ENCODE results near the gene GGT7.
"Not testable (repeated sequence)": the region's sequence is repeated elsewhere in the genome, so short reads cannot be mapped to it uniquely, and the experiment has no call there.

The GGT7 gene

DNA sequence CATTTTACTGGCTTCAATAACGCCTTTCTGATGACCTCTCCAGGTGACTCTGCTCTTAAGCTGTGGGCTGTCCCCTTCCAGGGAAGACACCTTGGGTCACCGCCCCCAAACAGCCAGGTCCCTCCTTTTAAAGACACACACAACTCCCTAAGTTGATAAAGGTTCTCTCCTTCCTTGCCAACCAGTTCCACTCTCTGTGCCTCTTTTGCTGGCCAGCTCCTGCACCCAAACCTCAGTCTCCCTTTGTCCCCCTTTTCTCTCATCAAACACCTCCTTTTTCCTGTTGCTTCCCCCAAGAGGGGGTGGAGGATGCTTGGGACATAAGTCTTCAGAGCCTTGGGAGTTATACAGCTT is 48.2 kb downstream of the GGT7 start:
- Histone ChIP-seq H3K36me3 (ENCODE audit: control insufficient read depth in 2 of 2, insufficient read depth in 2 of 2, low read length in 2 of 2) (no peaks in the 10 kb centered on the region), H3K4me3 (ENCODE audit: low read length in 2 of 2) (peak overlapping the region; percentile 77 to 99), H3K27me3 (ENCODE audit: control insufficient read depth in 2 of 2, insufficient read depth in 2 of 2, low read length in 2 of 2) (no peaks in the 10 kb centered on the region), H3K27ac (ENCODE audit: low read depth in 2 of 2, low read length in 2 of 2) (peak overlapping the region; percentile 86 to 88), H3K9ac (ENCODE audit: low read depth in 1 of 2, low read length in 2 of 2) (peak overlapping the region; percentile 82 to 87), H3K4me1 (ENCODE audit: control insufficient read depth in 2 of 2, insufficient read depth in 2 of 2, low read length in 2 of 2) (peaks cover 4 to 12% of the 10 kb centered on the region in 2 donors), H3K9me3 (ENCODE audit: control insufficient read depth in 2 of 2, low read length in 2 of 2) (no peaks in the 10 kb centered on the region)

DNA sequence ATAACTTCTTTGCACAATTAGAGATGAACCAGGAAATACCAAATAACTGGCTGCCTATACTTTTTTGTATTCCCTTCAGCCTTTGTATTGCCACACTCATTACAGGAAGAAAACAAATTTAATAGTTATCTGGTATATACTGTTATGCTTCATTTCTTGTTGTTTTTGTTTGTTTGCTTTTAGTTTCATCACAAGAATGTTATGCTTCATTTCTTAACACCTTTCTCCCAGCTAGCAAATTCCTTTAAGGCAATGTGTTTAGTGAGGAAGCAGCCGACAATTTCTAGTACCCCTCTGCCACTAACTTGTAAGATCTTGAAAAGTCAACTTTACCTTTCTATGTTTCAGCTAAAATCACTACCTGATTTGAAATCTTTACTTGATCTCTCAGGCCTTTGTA is 48.6 kb downstream of the GGT7 start:
- H3K27me3 ChIP-seq (ENCODE audit: control insufficient read depth in 2 of 2, insufficient read depth in 2 of 2, low read length in 2 of 2), result no peaks in the 10 kb centered on the region
- H3K36me3 ChIP-seq (ENCODE audit: control insufficient read depth in 2 of 2, insufficient read depth in 2 of 2, low read length in 2 of 2), result no peaks in the 10 kb centered on the region
- peak overlapping the region; percentile 86 to 88 for H3K27ac ChIP-seq (ENCODE audit: low read depth in 2 of 2, low read length in 2 of 2)
- peak overlapping the region; percentile 31 to 99 for H3K4me3 ChIP-seq (ENCODE audit: low read length in 2 of 2)
- H3K9me3 ChIP-seq (ENCODE audit: control insufficient read depth in 2 of 2, low read length in 2 of 2), result no peaks in the 10 kb centered on the region
- H3K9ac ChIP-seq (ENCODE audit: low read depth in 1 of 2, low read length in 2 of 2), result peak overlapping the region; percentile 82 to 87
- H3K4me1 ChIP-seq (ENCODE audit: control insufficient read depth in 2 of 2, insufficient read depth in 2 of 2, low read length in 2 of 2), result peaks cover 4 to 12% of the 10 kb centered on the region in 2 donors

DNA sequence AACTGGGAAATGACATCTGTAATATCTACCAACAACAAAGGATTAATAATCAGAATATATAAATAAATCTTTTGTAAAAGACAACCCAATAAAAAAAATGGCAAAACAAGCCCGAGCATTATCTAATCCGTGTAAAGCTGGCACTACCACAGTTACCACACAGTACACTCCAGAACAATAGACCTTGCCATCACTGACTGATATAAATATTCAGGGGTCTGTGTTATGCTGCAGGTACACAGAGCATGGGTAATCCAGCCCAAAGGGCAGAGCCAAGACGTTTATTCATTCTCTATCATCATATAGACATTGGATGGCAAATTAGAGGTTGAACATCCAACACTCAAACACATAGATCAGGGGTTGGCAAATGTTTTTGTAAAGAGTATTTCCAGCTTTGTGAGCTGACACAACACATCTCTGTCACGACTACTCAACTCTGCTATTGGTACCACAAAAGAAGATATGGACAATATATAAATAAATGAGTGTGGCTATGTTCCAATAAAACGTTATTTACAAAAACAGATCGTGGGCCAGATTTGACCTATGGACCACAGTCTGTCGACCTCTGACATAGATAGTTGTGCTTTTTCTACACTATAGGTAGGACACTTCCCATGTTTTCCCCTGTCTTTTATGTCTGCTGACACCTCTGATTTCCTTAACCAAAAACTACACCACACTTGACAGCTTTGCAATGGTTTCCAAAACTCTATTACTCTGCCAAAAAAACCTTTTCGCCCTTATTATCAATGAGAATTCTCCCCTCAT is 51.7 kb downstream of the GGT7 start:
- Histone ChIP-seq H3K4me1 (ENCODE audit: control insufficient read depth in 2 of 2, insufficient read depth in 2 of 2, low read length in 2 of 2) (peaks cover 4 to 11% of the 10 kb centered on the region in 2 donors), H3K9me3 (ENCODE audit: control insufficient read depth in 2 of 2, low read length in 2 of 2) (no peaks in the 10 kb centered on the region), H3K27ac (ENCODE audit: low read depth in 2 of 2, low read length in 2 of 2) (no peak overlapping the region), H3K27me3 (ENCODE audit: control insufficient read depth in 2 of 2, insufficient read depth in 2 of 2, low read length in 2 of 2) (no peaks in the 10 kb centered on the region), H3K9ac (ENCODE audit: low read depth in 1 of 2, low read length in 2 of 2) (no peak overlapping the region), H3K36me3 (ENCODE audit: control insufficient read depth in 2 of 2, insufficient read depth in 2 of 2, low read length in 2 of 2) (no peaks in the 10 kb centered on the region), H3K4me3 (ENCODE audit: low read length in 2 of 2) (no peak overlapping the region)

DNA sequence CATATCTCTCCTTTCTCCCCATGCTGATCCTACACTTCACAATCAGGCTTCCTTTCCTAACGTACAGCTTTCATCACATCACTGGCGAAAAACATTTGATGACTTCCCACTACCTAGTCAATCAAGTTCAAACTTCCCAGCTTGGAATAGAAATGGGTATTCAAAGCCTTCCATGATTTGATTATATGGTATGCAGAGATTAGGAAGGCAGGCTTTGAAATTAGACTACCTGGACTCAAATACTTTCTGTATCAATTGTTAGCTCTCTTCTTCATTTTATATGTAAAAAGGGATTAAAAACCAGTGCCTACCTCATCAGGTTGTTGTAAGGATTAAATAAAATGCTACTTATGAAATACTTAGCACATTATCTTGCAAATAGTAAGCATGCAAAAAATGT is 54.9 kb downstream of the GGT7 start:
- Histone ChIP-seq H3K36me3 (ENCODE audit: control insufficient read depth in 2 of 2, insufficient read depth in 2 of 2, low read length in 2 of 2) (no peaks in the 10 kb centered on the region), H3K4me1 (ENCODE audit: control insufficient read depth in 2 of 2, insufficient read depth in 2 of 2, low read length in 2 of 2) (peaks cover 0 to 2% of the 10 kb centered on the region in 2 donors), H3K9ac (ENCODE audit: low read depth in 1 of 2, low read length in 2 of 2) (no peak overlapping the region), H3K9me3 (ENCODE audit: control insufficient read depth in 2 of 2, low read length in 2 of 2) (no peaks in the 10 kb centered on the region), H3K27ac (ENCODE audit: low read depth in 2 of 2, low read length in 2 of 2) (no peak overlapping the region), H3K27me3 (ENCODE audit: control insufficient read depth in 2 of 2, insufficient read depth in 2 of 2, low read length in 2 of 2) (no peaks in the 10 kb centered on the region), H3K4me3 (ENCODE audit: low read length in 2 of 2) (no peak overlapping the region)

DNA sequence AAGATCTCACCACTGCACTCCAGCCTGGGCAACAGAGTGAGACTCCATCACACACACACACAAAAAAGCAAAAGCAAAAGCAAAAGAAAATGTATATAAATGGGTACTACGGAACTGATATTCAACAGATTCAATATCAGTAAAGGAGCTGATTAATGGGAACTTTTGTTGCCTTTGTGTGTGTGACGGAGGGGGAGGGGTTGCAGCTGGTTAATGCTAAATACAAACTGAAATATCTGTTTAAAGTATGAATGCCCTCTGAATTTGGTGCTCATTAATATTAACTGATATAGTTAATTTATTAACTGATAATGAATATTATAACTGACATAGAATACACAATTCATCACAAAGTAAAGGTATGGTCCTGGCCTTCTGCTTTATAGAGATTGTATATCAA is 55.6 kb downstream of the GGT7 start:
- Histone ChIP-seq H3K27me3 (ENCODE audit: control insufficient read depth in 2 of 2, insufficient read depth in 2 of 2, low read length in 2 of 2) (no peaks in the 10 kb centered on the region), H3K4me3 (ENCODE audit: low read length in 2 of 2) (no peak overlapping the region), H3K36me3 (ENCODE audit: control insufficient read depth in 2 of 2, insufficient read depth in 2 of 2, low read length in 2 of 2) (no peaks in the 10 kb centered on the region), H3K4me1 (ENCODE audit: control insufficient read depth in 2 of 2, insufficient read depth in 2 of 2, low read length in 2 of 2) (no peaks in the 10 kb centered on the region), H3K27ac (ENCODE audit: low read depth in 2 of 2, low read length in 2 of 2) (no peak overlapping the region), H3K9ac (ENCODE audit: low read depth in 1 of 2, low read length in 2 of 2) (no peak overlapping the region), H3K9me3 (ENCODE audit: control insufficient read depth in 2 of 2, low read length in 2 of 2) (no peaks in the 10 kb centered on the region)

DNA sequence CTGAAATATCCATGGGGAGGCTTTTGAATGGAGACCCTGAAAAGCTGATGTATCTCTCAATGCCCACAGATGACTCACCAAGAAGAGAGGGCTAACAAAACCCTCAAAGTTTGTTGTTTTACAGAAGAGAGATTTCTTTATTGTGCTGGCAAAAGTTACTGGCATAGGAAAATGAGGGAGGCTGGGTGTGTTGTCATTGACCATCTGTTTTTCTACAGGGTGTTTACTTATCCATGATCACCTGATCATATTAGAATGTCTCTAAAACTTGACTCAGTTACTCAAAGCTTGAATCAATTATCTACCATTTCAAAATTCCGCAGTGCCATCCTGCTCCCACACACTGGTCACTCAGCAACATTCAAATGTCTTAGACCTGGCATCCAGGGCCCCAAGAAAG is 57.0 kb downstream of the GGT7 start:
- Histone ChIP-seq H3K27ac (ENCODE audit: low read depth in 2 of 2, low read length in 2 of 2) (no peak overlapping the region), H3K4me3 (ENCODE audit: low read length in 2 of 2) (no peak overlapping the region), H3K27me3 (ENCODE audit: control insufficient read depth in 2 of 2, insufficient read depth in 2 of 2, low read length in 2 of 2) (no peaks in the 10 kb centered on the region), H3K4me1 (ENCODE audit: control insufficient read depth in 2 of 2, insufficient read depth in 2 of 2, low read length in 2 of 2) (no peaks in the 10 kb centered on the region), H3K9ac (ENCODE audit: low read depth in 1 of 2, low read length in 2 of 2) (no peak overlapping the region), H3K9me3 (ENCODE audit: control insufficient read depth in 2 of 2, low read length in 2 of 2) (no peaks in the 10 kb centered on the region), H3K36me3 (ENCODE audit: control insufficient read depth in 2 of 2, insufficient read depth in 2 of 2, low read length in 2 of 2) (no peaks in the 10 kb centered on the region)

DNA sequence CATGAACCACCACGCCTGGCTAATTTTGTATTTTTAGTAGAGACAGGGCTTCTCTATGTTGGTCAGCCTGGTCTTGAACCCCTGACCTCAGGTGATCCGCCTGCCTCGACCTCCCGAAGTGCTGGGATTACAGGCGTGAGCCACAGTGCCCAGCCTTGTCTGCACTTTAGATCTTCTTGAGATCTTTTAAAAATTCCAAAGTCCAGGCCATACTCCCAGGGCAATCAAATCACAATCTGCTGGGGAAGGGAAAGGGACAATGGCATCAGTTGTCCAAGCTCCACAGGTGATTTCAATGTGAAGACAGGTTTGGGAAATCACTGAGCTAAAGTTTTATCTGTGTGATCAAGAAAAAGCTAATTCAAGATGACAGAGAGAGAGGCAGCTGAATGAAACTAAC is 64.1 kb downstream of the GGT7 start:
- Histone ChIP-seq H3K4me3 (ENCODE audit: low read length in 2 of 2) (no peak overlapping the region), H3K9ac (ENCODE audit: low read depth in 1 of 2, low read length in 2 of 2) (no peak overlapping the region), H3K9me3 (ENCODE audit: control insufficient read depth in 2 of 2, low read length in 2 of 2) (no peaks in the 10 kb centered on the region), H3K4me1 (ENCODE audit: control insufficient read depth in 2 of 2, insufficient read depth in 2 of 2, low read length in 2 of 2) (no peaks in the 10 kb centered on the region), H3K36me3 (ENCODE audit: control insufficient read depth in 2 of 2, insufficient read depth in 2 of 2, low read length in 2 of 2) (peaks cover 0 to 2% of the 10 kb centered on the region in 2 donors), H3K27ac (ENCODE audit: low read depth in 2 of 2, low read length in 2 of 2) (no peak overlapping the region), H3K27me3 (ENCODE audit: control insufficient read depth in 2 of 2, insufficient read depth in 2 of 2, low read length in 2 of 2) (no peaks in the 10 kb centered on the region)

DNA sequence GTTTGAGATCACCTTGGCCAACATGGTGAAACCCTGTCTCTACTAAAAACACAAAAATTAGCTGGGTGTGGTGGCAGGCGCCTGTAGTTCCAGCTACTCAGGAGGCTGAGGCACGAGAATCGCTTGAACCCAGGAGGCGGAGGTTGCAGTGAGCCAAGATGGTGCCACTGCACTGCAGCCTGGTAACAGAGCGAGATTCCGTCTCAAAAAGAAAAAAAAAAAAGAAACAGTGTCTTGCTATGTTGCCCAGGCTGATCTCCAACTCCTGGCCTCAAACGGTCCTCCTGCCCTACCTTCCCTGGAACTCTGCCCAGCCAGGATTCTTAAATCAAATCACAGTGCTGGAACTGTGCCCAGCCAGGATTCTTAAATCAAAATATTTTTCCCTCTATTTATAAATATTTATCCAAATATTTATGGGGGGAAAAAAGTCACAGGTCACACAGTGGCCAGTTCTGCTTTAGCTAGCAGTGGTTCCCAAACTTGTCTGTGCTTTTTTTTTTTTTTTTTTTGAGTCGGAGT is 64.7 kb downstream of the GGT7 start:
- not testable (repeated sequence) for H3K27ac ChIP-seq (ENCODE audit: low read depth in 2 of 2, low read length in 2 of 2); H3K9me3 ChIP-seq (ENCODE audit: control insufficient read depth in 2 of 2, low read length in 2 of 2); H3K27me3 ChIP-seq (ENCODE audit: control insufficient read depth in 2 of 2, insufficient read depth in 2 of 2, low read length in 2 of 2); H3K4me1 ChIP-seq (ENCODE audit: control insufficient read depth in 2 of 2, insufficient read depth in 2 of 2, low read length in 2 of 2); H3K36me3 ChIP-seq (ENCODE audit: control insufficient read depth in 2 of 2, insufficient read depth in 2 of 2, low read length in 2 of 2); H3K9ac ChIP-seq (ENCODE audit: low read depth in 1 of 2, low read length in 2 of 2); H3K4me3 ChIP-seq (ENCODE audit: low read length in 2 of 2)

DNA sequence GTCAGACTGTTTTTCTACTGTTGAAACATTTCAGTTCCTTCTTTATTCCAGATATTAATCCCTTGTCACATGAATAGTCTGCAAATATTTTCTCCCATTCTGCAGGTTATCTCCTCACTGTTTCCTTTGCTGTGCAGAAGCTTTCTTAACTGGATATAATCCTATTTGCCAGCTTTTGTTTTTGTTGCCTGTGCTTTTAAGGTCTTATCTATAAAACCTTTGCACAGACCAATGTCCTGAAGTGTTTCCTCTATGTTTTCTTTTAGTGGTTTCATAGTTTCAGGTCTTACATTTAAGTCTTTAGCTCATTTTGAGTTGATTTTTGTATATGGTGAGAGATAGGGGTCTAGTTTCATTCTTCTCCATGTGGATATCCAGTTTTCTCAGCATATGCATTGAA is 66.4 kb downstream of the GGT7 start:
- Histone ChIP-seq H3K4me1 (ENCODE audit: control insufficient read depth in 2 of 2, insufficient read depth in 2 of 2, low read length in 2 of 2) (no peaks in the 10 kb centered on the region), H3K4me3 (ENCODE audit: low read length in 2 of 2) (no peak overlapping the region), H3K27ac (ENCODE audit: low read depth in 2 of 2, low read length in 2 of 2) (no peak overlapping the region), H3K36me3 (ENCODE audit: control insufficient read depth in 2 of 2, insufficient read depth in 2 of 2, low read length in 2 of 2) (peaks cover 0 to 2% of the 10 kb centered on the region in 2 donors), H3K9me3 (ENCODE audit: control insufficient read depth in 2 of 2, low read length in 2 of 2) (no peaks in the 10 kb centered on the region), H3K27me3 (ENCODE audit: control insufficient read depth in 2 of 2, insufficient read depth in 2 of 2, low read length in 2 of 2) (no peaks in the 10 kb centered on the region), H3K9ac (ENCODE audit: low read depth in 1 of 2, low read length in 2 of 2) (no peak overlapping the region)

DNA sequence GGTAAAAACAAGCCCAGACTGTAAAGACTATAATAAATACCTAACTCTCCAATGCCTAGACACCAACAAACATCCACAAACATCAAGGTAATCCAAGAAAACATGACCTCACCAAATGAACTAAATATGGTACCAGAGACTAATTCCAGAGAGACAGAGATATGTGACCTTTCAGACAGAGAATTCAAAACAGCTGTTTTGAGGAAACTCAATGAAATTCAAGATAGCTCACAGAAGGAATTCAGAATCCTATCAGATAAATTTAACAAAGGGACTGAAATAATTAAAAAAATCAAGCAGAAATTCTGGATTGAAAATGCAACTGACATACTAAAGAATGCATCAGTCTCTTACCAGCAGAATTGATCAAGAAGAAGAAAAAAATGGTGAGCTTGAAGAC is 73.8 kb downstream of the GGT7 start:
- no peak overlapping the region for H3K4me3 ChIP-seq (ENCODE audit: low read length in 2 of 2)
- H3K4me1 ChIP-seq (ENCODE audit: control insufficient read depth in 2 of 2, insufficient read depth in 2 of 2, low read length in 2 of 2), result no peaks in the 10 kb centered on the region
- H3K9me3 ChIP-seq (ENCODE audit: control insufficient read depth in 2 of 2, low read length in 2 of 2), result no peaks in the 10 kb centered on the region
- H3K9ac ChIP-seq (ENCODE audit: low read depth in 1 of 2, low read length in 2 of 2), result no peak overlapping the region
- peaks cover under 1 to 3% of the 10 kb centered on the region in 2 donors for H3K36me3 ChIP-seq (ENCODE audit: control insufficient read depth in 2 of 2, insufficient read depth in 2 of 2, low read length in 2 of 2)
- no peak overlapping the region for H3K27ac ChIP-seq (ENCODE audit: low read depth in 2 of 2, low read length in 2 of 2)
- H3K27me3 ChIP-seq (ENCODE audit: control insufficient read depth in 2 of 2, insufficient read depth in 2 of 2, low read length in 2 of 2), result no peaks in the 10 kb centered on the region

Data from mucosa of rectum (tissue), 2 donors.